SKM-1 (cell line): Measurements from ENCODE around the gene HDAC10.

Experiments
- DNase-seq: peaks from one replicate; lab custom pipeline; 2025; ENCODE audit not compliant: unreplicated experiment; lab: John Stamatoyannopoulos, UW

Gene HDAC10

DNA sequence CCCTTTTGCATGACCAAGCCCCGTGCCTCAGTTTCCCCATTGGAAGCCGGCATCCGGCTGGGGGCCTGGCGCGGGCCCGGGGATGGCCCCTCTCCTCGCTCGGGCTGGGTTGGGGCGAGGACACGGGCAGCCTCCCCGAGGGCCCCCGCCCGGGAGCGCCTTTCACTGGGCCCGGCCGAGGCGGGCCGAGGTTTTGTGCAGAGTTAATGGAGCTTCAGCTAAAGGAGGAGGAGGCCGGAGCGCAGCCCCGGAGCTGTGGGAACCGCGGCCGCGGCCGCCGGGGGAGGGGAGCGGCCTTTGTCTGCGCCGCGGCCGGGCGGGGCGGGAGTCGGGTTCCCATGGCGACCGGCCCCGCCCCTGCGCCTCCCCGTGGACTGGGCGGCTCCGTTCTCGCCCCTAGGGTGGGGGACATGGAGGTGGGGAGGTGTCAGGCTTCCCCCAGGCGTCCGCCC lies 20.5 kb upstream of the HDAC10 start:
- DNase-seq = no peak

DNA sequence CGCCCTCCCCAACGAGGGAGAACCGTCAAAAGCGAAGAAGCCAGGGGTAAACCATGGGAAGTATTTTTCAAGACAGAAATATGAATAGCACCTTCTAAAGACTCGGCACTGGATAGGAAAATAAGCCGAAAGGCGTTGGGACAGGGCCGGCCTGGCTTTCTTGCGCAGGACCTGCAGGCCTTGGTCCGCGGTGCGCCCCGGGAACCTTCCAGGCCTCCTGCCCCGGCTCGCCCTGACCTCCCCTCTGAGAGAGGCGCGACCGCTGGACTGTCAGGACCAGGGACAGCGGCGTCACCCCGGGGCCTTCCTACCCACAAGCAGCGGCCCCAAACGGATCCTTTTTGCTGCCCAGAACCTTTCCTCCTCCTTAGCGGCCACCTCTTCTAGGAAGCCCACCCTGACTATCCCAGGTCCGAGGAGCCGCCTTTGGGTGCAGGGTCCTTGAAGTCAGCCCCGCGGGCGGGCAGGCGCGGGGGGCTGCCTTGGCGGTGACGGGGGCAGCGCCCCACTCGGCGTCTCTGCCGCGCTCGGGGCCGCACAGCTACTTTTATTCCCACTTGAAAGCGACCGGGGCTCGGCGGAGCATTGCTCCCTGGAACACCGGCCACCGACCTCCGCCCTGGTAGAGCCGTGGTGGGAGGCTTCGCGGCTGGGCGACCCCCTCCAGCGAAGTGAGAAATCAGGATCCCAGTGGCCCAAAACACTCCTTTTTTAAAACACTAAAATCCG lies 19.8 kb upstream of the HDAC10 start:
- DNase-seq = no peak

DNA sequence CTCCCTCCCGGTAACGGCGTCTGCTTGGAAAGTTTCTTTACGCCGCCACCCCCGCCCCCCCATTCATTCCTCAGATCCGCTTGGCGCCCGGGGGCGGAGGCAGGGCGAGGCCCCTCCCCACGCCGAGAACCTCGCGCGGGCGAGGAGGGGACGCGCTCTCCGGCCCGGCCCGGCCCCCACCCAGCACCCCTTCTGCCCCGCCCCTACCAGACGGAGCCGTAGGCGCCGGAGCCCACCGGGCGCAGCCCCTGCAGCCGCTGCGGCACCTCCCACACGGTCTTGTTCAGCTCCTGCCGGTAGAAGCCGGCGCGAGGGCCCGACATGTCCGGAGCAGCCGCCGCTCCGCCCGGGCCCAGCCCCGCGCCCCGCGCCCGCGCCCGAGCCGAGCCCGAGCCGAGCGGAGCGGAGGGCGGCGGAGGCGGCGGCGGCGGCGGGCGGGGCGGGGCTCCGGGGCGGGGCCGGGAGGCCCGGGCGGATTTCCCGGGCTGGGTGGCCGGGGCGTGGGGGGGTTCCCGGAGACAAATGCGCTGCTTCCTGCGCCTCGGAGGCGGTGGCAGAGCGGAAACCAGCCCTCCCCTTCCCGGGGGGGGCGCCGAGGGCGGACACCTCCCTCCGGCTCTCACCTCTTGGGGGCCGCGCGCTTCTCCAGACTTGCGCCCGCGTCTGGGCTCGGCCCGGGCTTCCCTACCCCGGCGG lies 19.1 kb upstream of the HDAC10 start, which contains the start of gene MAPK11:
Gene MAPK11 (minus strand): TSS at position 411 of the 696 bp plus-strand sequence. CDS start 88 bp downstream, at position 323.
- no peak for DNase-seq

DNA sequence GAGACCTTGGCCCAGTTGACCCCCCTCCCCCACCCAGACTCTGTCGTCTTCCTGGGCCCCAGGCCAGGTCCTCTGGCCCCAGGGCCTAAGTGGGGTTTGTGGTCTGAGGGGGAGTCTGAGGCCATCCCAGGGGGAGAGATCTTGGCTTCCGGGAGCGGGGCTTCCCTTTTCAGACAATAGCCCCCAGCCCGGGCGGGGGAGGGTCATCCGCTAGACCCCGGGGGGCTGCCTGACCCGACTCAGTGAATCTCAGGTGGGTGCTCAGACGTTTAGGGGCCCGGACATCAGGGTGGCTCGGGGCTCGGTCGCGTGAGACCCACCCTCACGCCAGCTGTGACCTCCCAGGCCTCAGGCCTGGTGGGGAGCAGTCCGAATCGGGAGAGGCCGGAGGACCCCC lies 18.5 kb upstream of the HDAC10 start:
- DNase-seq = no peak

DNA sequence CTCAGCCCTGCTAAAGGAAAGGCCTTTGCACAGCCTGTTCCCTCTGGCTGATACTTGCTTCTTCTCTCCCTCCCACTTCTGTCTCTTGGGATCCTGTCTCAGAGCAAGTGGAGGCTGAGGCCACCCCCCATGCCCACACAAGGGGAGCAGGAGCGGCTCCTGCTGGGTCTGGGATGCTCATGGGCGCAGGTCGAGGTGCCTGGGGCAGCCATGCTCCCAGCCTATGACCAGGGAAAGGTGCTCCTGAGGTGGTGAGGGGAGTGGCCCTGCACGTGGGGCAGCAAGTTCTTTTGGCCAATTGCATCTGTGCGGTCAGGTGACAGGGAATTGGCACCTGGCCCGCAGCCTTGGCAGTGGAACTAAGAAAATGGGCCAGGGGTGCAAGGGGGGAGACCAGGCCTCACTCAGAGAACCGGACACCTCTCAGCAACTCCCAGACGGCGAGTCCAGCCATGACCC lies 17.6 kb upstream of the HDAC10 start:
- DNase-seq = no peak

DNA sequence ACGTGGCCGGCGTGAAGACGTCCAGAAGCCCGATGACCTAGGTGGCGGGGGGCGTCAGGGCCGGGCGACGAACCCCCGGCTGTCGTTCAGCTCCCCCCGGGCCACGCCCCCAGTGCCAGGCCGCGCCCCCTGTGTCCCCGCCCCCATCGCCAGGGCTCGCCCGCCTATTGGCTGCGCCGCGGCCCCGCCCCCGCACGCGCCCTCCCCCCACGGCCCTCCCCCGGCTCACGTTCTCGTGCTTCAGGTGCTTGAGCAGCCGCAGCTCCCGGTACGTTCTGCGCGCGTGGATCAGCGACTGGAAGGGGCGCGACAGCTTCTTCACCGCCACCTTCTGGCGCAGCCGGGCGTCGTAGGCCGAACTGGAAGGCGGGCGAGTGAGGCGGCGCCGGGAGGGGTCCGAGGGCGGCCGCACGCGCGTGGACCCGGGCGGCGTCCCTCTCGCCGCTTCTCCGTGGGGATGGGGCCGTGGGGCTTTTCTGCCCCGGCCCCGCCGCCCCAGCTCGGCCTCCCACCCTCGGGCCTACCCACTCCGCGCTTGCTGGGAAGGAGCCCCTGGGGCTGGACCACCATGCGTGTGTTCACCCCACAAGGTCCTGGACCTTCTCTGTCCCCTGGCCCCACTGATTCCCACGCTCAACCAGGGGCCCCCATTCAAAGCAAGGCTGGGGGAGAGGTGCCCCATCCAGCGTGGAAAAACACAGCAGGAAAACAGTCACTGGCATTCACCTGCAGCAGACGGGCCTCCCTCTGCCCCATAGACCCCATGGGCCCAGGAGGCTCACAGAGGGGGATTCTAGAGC lies 16.7 kb upstream of the HDAC10 start:
- DNase-seq = no peak

DNA sequence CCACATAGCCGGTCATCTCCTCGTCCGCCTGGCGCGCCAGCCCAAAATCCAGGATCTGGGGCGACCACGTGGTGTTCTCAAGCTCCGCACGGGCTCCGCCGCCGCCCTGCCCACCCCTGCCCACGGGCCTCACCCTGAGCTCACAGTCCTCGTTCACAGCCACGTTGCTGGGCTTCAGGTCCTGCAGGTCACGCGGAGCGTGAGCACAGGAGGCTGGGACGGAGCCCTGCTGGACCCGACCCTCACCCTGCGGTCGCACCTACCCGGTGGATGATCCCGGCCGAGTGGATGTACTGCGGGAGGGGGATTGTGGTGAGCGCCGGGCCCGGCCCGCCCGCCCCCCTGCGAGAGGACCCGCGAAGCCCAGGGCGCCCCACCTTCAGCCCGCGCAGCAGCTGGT lies 15.9 kb upstream of the HDAC10 start:
- DNase-seq = no peak

DNA sequence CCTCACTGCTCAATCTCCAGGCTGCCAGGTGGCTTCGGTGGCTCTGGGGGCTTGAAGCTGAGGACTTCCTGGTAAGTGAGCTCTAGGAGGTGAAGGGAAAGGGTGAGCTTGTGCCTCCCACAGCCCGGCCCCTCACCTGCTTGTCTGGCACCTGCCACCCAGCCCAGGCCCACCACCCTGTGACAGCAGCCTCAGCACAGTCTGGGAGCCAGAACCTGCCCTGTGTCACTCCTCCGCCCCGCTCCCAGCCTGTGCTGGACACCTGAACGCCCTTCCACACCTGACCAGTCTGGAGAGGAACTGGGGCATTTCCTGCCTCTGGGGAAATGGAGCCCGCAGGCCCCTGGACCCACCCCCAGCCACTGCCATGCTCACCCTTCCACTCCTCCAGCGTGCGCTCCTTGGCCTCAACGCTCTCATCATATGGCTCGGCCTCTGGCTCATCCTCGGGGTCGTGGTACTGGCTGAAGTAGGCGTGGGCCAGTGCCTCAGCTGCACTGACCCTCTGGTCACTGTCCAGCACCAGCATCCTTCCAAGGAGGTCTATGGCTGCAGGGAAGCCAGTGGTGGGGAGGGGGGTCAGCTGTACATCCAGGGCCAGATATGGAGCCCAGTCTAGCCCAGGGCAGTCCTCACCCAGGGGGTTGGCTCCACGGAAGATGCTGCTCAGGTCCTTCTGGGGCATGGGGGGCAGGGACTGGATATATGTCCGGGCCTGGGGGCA lies 14.0 kb upstream of the HDAC10 start:
- no peak for DNase-seq

DNA sequence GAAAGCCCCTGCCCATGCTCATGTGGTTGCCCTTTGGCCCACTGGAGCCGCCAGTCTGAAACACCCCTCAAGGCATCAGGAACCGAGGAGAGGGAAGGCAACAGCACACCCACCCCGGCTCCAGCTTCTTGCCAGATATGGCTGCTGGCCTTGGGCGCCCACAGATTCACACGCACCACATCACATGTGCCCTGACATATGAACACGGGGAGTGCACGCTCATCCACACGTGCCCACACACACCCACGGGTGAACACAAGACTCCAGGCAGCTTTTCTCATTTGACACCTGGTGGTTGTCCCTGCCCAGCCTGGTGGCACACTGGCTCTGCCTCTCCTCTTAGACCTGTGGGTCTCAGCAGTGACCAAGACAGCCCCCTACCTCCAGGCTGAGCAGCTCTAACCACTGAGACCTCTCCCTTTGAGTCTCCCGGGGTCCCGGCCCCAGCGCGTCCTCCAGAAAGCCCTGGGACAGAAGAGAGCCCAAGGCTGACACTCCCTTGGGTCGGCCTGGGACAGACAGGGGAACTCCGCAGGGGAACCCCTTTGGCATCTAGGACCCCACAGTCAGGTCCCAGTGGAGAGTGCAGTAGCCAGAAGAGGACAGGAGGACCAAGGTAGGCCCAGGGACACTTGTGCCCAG lies 13.2 kb upstream of the HDAC10 start:
- no peak for DNase-seq

DNA sequence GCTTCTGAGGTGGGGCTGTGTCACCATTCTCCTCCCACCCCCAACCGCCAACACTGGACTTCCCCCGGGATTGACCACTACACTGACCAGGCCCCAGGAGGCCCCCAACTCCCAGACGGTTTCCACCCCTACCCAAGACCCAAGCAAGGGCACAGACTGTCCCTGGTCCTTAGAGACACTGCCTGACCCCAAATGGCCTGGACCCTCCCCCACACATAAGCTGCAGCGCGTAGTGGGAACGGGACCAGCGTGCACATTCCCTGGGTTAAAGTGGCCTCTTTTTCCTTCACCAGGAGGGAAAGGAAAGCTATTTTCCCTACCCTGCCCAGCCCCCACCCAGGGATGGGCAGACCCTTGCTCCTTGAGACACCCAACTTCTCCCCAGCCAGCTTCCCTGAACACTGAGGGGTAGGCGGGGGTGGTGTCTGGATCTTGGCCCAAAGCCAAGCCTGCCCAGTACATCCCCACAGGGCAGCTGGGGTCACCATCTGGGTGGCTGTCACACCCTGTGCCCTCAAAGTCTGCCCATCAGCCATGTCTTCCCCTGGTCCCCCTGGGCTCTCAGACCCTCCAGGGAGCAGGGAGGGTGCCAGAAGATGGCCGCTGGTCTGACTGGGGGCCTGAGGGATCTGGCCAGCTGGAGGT lies 12.0 kb upstream of the HDAC10 start:
- DNase-seq = no peak

DNA sequence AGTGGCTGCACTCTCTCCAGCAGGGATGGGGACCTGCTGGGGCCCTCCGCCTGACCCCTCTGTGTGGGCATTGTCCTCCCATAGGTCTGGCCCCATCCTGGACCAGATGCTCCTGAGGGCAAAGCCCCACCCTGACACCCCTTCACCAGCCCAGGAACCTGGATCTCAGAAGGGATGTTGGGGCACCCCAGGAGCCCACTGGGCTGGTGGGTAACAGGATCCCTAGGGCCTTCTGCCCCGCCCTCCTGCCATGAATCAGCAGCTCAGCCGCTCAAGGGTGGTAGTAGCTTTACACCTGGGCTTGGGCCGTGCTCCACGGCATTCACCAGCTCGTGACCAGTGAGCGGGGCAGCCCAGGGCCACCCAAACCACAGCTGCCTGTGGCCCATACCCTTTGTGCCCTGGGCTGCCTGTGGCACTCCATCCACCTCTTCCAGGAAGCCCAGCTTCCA lies 11.4 kb upstream of the HDAC10 start:
- no peak for DNase-seq

DNA sequence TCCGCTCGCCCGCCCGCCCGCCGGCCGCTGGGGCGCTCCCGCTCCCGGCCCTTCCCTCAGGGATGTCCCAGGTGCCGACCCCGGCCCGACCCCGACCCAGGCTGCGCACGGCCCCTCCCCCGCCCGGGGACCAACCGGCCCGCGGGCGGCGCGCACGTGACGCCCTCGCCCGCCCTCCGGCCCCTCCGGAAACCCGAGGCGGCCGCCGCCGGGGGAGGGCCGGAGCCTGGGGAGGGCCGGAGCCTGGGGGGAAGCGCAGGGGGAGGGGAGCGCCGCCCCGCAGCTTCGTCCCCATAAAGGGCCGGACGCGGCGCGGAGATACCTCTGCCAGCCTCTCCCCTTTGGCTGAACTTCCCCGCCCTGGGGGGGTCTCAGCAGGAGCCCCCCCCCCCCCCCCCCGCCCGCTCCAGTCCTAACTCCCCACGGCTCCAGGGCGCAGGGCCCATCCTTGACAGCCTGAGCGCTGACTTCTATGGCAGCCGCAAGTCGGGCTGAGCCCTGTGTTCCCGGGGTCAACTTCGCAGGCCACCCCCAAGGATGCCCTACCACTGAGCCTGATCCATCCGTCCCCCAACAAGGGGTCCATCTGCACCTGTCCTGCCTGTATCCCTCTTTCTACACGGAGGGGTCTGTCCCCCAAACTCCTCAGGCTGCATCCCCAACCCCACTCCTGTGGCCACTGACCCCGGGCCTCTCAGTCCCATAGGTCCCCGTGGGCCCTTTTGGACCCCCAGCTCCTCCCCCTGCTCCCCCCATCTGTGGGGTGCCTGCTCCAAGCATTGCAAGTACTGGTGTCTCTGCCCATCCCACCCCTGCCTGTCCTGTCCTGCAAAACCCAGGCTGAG lies 10.8 kb upstream of the HDAC10 start, which contains the start of gene MAPK12:
Gene MAPK12 (minus strand): TSS at position 69 of the 845 bp plus-strand sequence. CDS start 174 bp downstream, outside the sequence.
- DNase-seq = no peak

DNA sequence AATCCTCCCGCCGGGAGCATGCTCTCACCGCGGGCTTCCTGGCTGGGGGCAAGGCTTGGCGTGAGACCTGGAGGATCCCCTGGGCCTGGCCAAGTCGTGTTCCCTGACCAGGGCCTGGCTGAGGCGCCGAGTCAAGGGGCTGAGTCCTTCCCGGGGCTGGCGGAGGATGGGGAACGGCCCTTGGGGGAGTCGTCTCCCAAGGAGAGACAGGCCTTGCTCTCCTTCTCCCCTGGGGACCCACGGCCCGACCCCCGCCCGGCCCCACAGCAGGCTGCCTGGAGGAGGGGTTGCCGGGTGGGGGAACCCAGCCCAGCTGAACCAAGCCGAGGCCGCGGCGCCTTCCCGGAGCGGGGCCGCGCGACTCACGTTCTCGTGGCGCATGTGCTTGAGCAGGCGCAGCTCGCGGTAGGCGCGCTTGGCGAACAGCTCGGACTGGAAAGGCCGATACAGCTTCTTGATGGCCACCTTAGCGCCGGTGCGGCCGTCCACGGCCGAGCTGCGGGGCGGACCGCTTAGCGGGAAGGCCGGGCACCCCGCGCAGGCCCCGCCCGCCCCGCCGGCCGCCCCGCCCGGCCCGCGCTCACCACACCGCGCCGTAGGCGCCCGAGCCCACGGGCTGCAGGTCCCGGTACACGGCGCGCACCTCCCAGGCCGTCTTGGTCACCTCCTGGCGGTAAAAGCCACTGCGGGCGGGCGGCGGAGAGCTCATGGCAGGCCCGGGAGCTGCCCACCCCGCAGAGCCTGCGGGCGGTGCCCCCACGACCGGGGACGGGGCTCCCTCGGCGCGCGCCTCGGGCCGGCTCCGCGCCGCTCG lies 9.9 kb upstream of the HDAC10 start:
- DNase-seq = no peak

DNA sequence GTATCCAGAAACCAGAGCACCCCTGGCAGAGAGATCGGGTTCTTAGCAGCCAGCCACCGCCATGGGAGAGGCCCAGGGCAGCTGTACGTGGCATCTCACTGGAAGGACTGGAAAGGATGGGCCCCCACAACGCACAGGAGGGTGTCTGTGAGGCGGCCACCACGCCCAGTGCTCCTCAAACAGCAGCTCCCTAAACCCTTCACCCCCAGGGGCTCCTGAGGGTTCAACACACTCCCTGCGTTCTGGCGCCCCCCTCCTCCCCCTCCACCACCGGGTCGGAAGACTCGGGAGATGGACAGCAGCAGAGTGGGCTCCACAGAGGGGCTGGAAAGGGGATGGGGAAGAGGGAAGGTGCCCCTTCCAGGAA lies 9.4 kb upstream of the HDAC10 start:
- no peak for DNase-seq

DNA sequence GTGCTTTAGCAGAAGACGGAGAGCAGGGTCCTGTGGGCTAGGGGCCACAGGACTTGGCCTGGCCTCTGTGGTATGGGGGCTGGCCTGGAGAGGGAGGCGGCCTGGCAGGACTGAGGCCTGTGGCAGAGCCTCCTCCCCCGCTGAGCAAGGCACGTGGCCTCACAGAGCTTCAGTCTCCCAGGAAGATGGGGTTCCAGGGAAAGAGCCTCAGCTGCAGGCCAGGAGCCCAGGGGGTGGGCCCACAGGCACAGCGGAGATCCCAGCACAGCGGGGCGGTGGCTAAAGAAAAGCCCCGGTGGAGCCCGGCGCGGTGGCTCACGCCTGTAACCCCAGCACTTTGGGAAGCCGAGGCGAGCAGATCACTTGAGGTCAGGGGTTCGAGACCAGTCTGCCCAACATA lies 8.2 kb upstream of the HDAC10 start:
- DNase-seq = no peak

DNA sequence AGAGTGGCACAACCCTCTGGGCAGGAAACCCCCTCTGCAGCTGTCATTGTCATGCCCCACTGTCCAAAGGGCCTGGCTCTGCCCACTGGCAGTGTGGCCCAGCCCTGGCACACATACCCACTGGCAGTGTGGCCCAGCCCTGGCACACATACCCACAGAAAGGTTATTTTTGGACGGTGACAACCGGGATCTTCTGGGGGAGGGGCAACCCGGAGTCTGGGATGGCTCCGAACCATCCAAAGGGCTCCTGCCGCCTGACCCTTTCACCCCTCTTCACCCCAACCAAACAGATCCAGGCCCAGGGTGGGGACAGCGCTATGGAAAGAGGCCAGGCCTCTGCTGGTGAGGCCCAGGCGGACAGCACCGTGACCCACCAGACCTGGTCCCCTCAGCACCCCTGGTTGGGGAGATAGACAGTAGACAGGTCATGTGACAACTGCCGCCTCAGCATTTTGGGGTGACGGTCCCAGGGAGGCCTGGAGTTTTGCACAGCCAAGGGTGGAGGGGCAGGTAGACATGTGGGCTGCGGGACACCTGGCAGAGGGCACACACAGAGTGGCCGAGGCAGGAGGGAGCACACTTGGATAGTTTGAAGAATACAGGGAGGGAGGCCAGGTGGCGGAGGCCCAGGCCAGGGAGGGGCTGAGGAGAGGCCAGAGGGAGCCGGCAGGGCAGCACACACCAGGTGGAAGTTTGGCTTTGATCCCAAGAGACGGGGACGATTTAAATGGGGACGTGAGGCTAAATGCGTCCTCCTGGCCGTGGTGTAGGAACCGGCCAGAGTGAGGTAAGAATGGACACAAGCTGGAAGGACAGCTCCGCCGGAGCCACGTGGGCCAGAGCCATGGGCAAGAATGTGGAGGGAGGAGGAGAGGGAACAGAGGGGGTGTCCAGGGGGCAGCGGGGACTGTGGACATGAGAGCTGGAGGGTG lies 7.6 kb upstream of the HDAC10 start:
- DNase-seq = no peak
